ENCODE measurements around the gene ZNF121. TPM values are rescaled to one million over a fixed set of nuclear protein-coding genes. Genes with fewer than 3 reads are reported as not detected.

ZNF121 gene
- polyA plus RNA-seq, 3 donors, result 1.5 to 7.2 (median 3.8) TPM

GRCh38 chr19:9523885-9524474 is 60.3 kb downstream of the ZNF121 start:
- intact Hi-C loops (cut with micrococcal nuclease), result no loop called here
- no peak overlapping the region for H3K27ac Mint-ChIP-seq
- no peaks in the 10 kb centered on the region for H3K4me1 ChIP-seq (ENCODE audit: control insufficient read depth in 1 of 2, insufficient read depth in 2 of 2, low read length in 2 of 2)
- no CpG with 5 or more reads among the region's 1 CpG for WGBS (ENCODE audit: insufficient coverage)
- peaks cover 7 to 20% of the 10 kb centered on the region in 2 donors for H3K36me3 ChIP-seq (replicated peaks in 1 of 2; ENCODE audit: control insufficient read depth in 1 of 2, insufficient read depth in 2 of 2, low read length in 2 of 2)
- H3K4me3 Mint-ChIP-seq, result no peak overlapping the region
- H3K79me2 ChIP-seq (ENCODE audit: insufficient read depth, low read length), result no peaks in the 10 kb centered on the region
- H3K4me1 Mint-ChIP-seq, result no peaks in the 10 kb centered on the region
- no peak overlapping the region for H3K9ac ChIP-seq (ENCODE audit: insufficient read depth, low read length, poor library complexity, severe bottlenecking)
- no peak overlapping the region for H3K27ac ChIP-seq (ENCODE audit: low read depth in 1 of 2, low read length in 2 of 2)
- peaks cover 9 to 19% of the 10 kb centered on the region in 2 donors for H3K36me3 Mint-ChIP-seq
- H3K4me3 ChIP-seq (replicated peaks in 1 of 3; ENCODE audit: low read depth in 2 of 3, low read length in 3 of 3), result peak overlapping the region in 1 of 3 experiments; percentile 42
- peaks cover 81 to 98% of the 10 kb centered on the region in 2 donors for H3K9me3 ChIP-seq (replicated peaks in 1 of 2; ENCODE audit: control insufficient read depth in 1 of 2, insufficient read depth in 1 of 2, low read length in 2 of 2)
- no peak for TF ChIP-seq CTCF (IDR thresholded peaks at IDR 0.05)
- H2AFZ ChIP-seq (ENCODE audit: insufficient read depth, low read depth, low read length, poor library complexity, severe bottlenecking), result no peak overlapping the region
- peaks cover 57 to 95% (median 92%) of the 10 kb centered on the region in 7 donors for H3K9me3 Mint-ChIP-seq
- H4K20me1 ChIP-seq (ENCODE audit: insufficient read depth, low read length), result no peaks in the 10 kb centered on the region
- no peak overlapping the region for H3K4me2 ChIP-seq (replicated peaks; ENCODE audit: extremely low read depth, low read length, poor library complexity, severe bottlenecking)
- no peaks in the 10 kb centered on the region for H3K27me3 Mint-ChIP-seq (ENCODE audit: low read depth in 3 of 3)
- no peak for DNase-seq
- H3K27me3 ChIP-seq (ENCODE audit: control insufficient read depth in 2 of 2, insufficient read depth in 2 of 2, low read length in 2 of 2), result no peaks in the 10 kb centered on the region

Other genes starting within 250 kb of the ZNF121 start
- under 1 TPM in 2 of 3 donors, not detected in 1; 0.22 to 0.51 TPM for gene ZNF177, start 221.5 kb downstream of the ZNF121 start, polyA plus RNA-seq
- 10 to 100 TPM in 1 of 3 donors, 1 to 10 TPM in 2; 5.1 to 33.3 (median 8.5) TPM for gene ZNF266, start 148.9 kb downstream of the ZNF121 start, polyA plus RNA-seq
- not detected for gene ZNF560, start 85.9 kb downstream of the ZNF121 start, polyA plus RNA-seq
- gene ZNF426, start 45.9 kb downstream of the ZNF121 start, polyA plus RNA-seq, result 1 to 10 TPM; 1.7 to 6.4 (median 4.1) TPM
- gene ZNF561, start 36.7 kb upstream of the ZNF121 start, polyA plus RNA-seq, result 10 to 100 TPM; 11.0 to 14.3 (median 12.5) TPM
- gene ZNF562, start 90.6 kb upstream of the ZNF121 start, polyA plus RNA-seq, result 1 to 10 TPM; 3.3 to 7.9 (median 5.1) TPM
- gene ZNF846, start 184.2 kb upstream of the ZNF121 start, polyA plus RNA-seq, result 1 to 10 TPM; 2.5 to 6.9 (median 6.5) TPM
- gene FBXL12, start 234.6 kb upstream of the ZNF121 start, polyA plus RNA-seq, result 10 to 100 TPM in 1 of 3 donors, 1 to 10 TPM in 2; 6.6 to 49.8 (median 8.1) TPM
- 100 to 1,000 TPM; 713 to 783 (median 728) TPM for gene UBL5, start 243.4 kb upstream of the ZNF121 start, polyA plus RNA-seq

Measured in CD14-positive monocyte (primary cell).